ENCODE results near the gene SMIM32.

SMIM32 gene

DNA sequence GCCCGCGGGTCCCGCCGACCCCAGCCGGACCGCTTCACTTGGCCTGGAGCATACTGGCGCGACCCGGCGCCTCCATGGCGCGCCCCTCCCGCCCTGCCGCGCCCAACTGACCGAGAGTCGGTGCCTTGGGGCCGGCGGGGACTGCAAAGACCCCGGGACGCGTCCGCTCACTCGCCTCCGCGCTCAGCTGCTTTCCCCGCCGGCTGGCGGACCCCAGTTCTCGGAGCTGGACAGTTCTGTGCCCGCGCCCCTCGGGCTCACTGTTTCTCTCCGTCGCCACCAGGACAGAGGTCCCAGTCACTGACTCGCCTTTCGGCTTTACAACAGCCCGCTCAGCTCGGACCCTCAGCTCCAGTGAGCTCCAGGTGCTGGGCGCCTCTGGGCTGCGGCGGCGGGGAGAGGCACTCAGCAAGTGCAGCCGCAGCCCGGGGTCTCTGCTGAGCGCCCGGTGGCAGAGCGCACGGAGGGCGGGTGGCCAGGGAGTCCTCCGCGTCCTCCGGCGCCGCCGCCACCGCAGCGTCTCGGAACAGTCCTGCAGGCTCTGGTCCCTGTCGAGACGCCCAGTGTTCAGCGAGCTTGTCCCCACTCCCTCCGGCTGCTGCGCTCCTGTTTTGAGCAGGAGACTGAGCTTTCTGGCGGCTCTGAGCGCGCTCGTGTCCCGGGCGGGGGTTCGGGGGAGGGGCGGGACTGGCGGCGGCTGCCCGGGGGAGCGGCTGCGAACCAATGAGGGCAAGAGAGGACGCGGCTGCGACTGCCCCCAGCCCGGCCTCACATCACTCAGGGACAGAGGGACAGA lies at the start of gene SMIM32:
Gene SMIM32 (minus strand): TSS at position 637 of the 796 bp plus-strand sequence. CDS start 638 bp downstream, outside the sequence.
- Histone ChIP-seq H3K27ac (no peak within 1 kb of the TSS), H3K27me3 (ENCODE audit: insufficient read depth, low read depth, severe bottlenecking) (peaks cover 15% of the 10 kb centered on the region), H3K9me3 (ENCODE audit: severe bottlenecking) (no peaks in the 10 kb centered on the region), H3K36me3 (no peaks in the 10 kb centered on the region), H3K4me3 (ENCODE audit: low read depth, low read length) (peak within 1 kb of the TSS; percentile 58)
- peak; percentile 72 for DNase-seq
- TF ChIP-seq, protein P1, sequence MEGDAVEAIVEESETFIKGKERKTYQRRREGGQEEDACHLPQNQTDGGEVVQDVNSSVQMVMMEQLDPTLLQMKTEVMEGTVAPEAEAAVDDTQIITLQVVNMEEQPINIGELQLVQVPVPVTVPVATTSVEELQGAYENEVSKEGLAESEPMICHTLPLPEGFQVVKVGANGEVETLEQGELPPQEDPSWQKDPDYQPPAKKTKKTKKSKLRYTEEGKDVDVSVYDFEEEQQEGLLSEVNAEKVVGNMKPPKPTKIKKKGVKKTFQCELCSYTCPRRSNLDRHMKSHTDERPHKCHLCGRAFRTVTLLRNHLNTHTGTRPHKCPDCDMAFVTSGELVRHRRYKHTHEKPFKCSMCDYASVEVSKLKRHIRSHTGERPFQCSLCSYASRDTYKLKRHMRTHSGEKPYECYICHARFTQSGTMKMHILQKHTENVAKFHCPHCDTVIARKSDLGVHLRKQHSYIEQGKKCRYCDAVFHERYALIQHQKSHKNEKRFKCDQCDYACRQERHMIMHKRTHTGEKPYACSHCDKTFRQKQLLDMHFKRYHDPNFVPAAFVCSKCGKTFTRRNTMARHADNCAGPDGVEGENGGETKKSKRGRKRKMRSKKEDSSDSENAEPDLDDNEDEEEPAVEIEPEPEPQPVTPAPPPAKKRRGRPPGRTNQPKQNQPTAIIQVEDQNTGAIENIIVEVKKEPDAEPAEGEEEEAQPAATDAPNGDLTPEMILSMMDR (IDR thresholded peaks at IDR 0.05; ENCODE audit: low read depth, low read length) = no peak

DNA sequence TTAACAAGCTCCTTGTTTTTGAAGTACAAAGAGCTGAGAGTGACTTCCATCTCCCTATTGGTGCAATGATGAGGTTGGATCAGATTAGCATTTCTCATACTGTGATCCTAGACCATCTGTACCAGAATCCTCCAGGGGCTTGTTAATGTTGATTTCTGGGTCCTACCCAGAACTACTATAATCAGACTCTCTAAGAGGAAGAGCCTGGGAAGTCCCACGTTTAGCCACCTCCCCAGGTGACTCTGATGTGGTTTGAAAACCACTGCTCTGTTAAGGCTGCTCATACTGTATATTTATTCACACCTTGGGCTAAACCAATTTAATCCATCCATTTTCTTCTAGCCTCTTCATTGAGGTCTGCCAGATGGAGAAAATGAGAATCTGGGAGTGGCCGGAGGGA lies 49.6 kb upstream of the SMIM32 start:
- Histone ChIP-seq H3K36me3 (no peaks in the 10 kb centered on the region), H3K27me3 (ENCODE audit: insufficient read depth, low read depth, severe bottlenecking) (no peaks in the 10 kb centered on the region), H3K4me3 (ENCODE audit: low read depth, low read length) (no peak overlapping the region), H3K27ac (peak overlapping the region; percentile 55), H3K9me3 (ENCODE audit: severe bottlenecking) (no peaks in the 10 kb centered on the region)
- no peak for DNase-seq
- TF ChIP-seq, protein P1 (IDR thresholded peaks at IDR 0.05; ENCODE audit: low read depth, low read length) = no peak

DNA sequence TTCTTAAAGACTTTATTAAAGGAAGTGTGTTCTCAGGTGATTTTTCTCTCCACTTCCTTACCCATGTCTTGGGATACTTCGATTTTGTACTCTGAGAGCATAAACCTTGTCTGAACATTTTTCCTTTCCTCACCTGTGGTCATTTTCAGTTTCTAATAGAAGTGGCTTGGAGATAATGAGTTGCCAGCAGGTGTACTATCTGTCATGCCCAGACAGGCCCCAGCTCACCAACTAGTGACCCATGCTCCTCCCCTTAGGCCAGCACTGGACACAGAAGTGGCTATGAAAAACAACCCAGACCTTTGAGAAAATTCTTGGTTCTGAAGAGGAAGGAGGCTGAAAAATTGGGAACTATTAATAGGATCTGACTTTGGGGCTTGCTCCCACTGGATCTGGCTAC lies 49.2 kb upstream of the SMIM32 start:
- Histone ChIP-seq H3K9me3 (ENCODE audit: severe bottlenecking) (no peaks in the 10 kb centered on the region), H3K4me3 (ENCODE audit: low read depth, low read length) (no peak overlapping the region), H3K36me3 (no peaks in the 10 kb centered on the region), H3K27ac (peak overlapping the region; percentile 55), H3K27me3 (ENCODE audit: insufficient read depth, low read depth, severe bottlenecking) (no peaks in the 10 kb centered on the region)
- DNase-seq = peak; percentile 39
- TF ChIP-seq, protein P1 (IDR thresholded peaks at IDR 0.05; ENCODE audit: low read depth, low read length) = no peak

DNA sequence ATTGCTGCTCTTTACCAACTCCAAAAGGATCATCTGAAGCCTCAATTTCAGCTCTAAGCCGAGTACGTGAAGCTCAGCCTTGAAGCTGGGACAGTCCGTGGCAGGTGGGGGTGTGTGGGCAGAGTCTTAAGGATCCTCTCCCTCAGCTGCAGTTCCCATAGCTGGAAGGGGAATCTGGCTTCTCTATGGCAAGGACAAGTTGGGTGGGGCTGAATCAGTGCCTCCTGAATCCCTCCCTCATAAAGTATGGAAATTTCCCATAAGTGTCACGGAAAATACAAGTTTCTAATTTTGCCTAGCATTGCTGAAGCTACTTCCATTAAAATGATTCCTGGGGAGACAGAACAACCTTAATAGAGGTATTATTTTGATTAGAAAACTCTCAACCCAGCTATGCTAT lies 47.9 kb upstream of the SMIM32 start:
- DNase-seq = no peak
- no peak overlapping the region for H3K27ac ChIP-seq
- no peak overlapping the region for H3K4me3 ChIP-seq (ENCODE audit: low read depth, low read length)
- TF ChIP-seq, protein P1 (IDR thresholded peaks at IDR 0.05; ENCODE audit: low read depth, low read length) = no peak
- no peaks in the 10 kb centered on the region for H3K36me3 ChIP-seq
- no peaks in the 10 kb centered on the region for H3K9me3 ChIP-seq (ENCODE audit: severe bottlenecking)
- H3K27me3 ChIP-seq (ENCODE audit: insufficient read depth, low read depth, severe bottlenecking) = no peaks in the 10 kb centered on the region

- no peaks in the 10 kb centered on the region for H3K27me3 ChIP-seq (ENCODE audit: insufficient read depth, low read depth, severe bottlenecking)
- no peak overlapping the region for H3K4me3 ChIP-seq (ENCODE audit: low read depth, low read length)
- DNase-seq = no peak
- H3K27ac ChIP-seq = no peak overlapping the region
- no peaks in the 10 kb centered on the region for H3K9me3 ChIP-seq (ENCODE audit: severe bottlenecking)
- no peaks in the 10 kb centered on the region for H3K36me3 ChIP-seq
- TF ChIP-seq, protein P1 (IDR thresholded peaks at IDR 0.05; ENCODE audit: low read depth, low read length) = no peak
Measured at GRCh38 chr5:136236479-136237083, 43.6 kb upstream of the SMIM32 start.

Measured in WERI-Rb-1 (cell line).